GM19455 (cell line): ENCODE measurements around the gene DPM2.

Experiments
- ATAC-seq: cut with Tn5 transposase; IDR thresholded peaks from one replicate; pipeline ENCODE4 v1.9.1; 2021; ENCODE audit not compliant: unreplicated experiment

Gene DPM2

GRCh38 chr9:127973169-127974000 lies 35.7 kb upstream of the DPM2 start:
- ATAC-seq = no peak

- ATAC-seq = no peak
Observed at GRCh38 chr9:127972236-127972871, 34.7 kb upstream of the DPM2 start.

- no peak for ATAC-seq
Observed at GRCh38 chr9:127971357-127972235, 33.9 kb upstream of the DPM2 start.

GRCh38 chr9:127970401-127971313 lies 33.0 kb upstream of the DPM2 start:
- ATAC-seq = peak; percentile 79

- ATAC-seq = no peak
Observed at GRCh38 chr9:127968700-127969383, 31.2 kb upstream of the DPM2 start.

- ATAC-seq = no peak
Observed at GRCh38 chr9:127968042-127968441, 30.4 kb upstream of the DPM2 start.

GRCh38 chr9:127967151-127967809 lies 29.6 kb upstream of the DPM2 start:
- no peak for ATAC-seq

- ATAC-seq = no peak
Observed at GRCh38 chr9:127966416-127967150, 28.9 kb upstream of the DPM2 start.

- ATAC-seq = no peak
Observed at GRCh38 chr9:127965953-127966352, 28.3 kb upstream of the DPM2 start.

GRCh38 chr9:127963359-127964064 lies 25.9 kb upstream of the DPM2 start:
- ATAC-seq = no peak

GRCh38 chr9:127963041-127963358 lies 25.3 kb upstream of the DPM2 start:
- no peak for ATAC-seq

GRCh38 chr9:127962278-127962677 lies 24.6 kb upstream of the DPM2 start:
- no peak for ATAC-seq

- ATAC-seq = no peak
Observed at GRCh38 chr9:127961613-127962155, 24.0 kb upstream of the DPM2 start.

- no peak for ATAC-seq
Observed at GRCh38 chr9:127961155-127961490, 23.5 kb upstream of the DPM2 start.

GRCh38 chr9:127960410-127961154 lies 22.9 kb upstream of the DPM2 start:
- ATAC-seq = no peak

GRCh38 chr9:127959841-127960409 lies 22.3 kb upstream of the DPM2 start:
- ATAC-seq = no peak

GRCh38 chr9:127959398-127959797 lies 21.7 kb upstream of the DPM2 start:
- ATAC-seq = no peak
